ENCODE results near the gene PTOV1. TPM values are rescaled to one million over a fixed set of nuclear protein-coding genes. Genes with fewer than 3 reads are reported as not detected.

PTOV1 gene
- total and polyA plus RNA-seq, 2 of the 13 experiments (the other 11 are each of a cell fraction or from before 2014, with no cell fraction given), result 63.5 to 68.5 TPM

GRCh38 chr19:49877879-49878743 is 27.2 kb downstream of the PTOV1 start (continued):
- TF ChIP-seq MZF1 (CRISPR knock-in tag; IDR thresholded peaks at IDR 0.05; ENCODE audit: borderline replicate concordance) (no peak), ZNF251 (CRISPR knock-in tag; IDR thresholded peaks at IDR 0.05) (no peak), ZXDC (CRISPR knock-in tag; IDR thresholded peaks at IDR 0.05) (peak; percentile 85), SUZ12 (IDR thresholded peaks at IDR 0.05; ENCODE audit: low read depth, low read length) (no peak), ZBTB33 (CRISPR knock-in tag; IDR thresholded peaks at IDR 0.05) (no peak), ZC3H4 (CRISPR knock-in tag; IDR thresholded peaks at IDR 0.05; ENCODE audit: borderline replicate concordance) (no peak), DMAP1 (CRISPR knock-in tag; IDR thresholded peaks at IDR 0.05) (no peak), MTERF4 (CRISPR knock-in tag; IDR thresholded peaks at IDR 0.05) (0 out of 2 replicates have a peak, but pooled peaks have one; percentile 21), KIAA2018 (CRISPR knock-in tag; IDR thresholded peaks at IDR 0.05; ENCODE audit: borderline replicate concordance) (no peak), MAFF (IDR thresholded peaks at IDR 0.05; ENCODE audit: low read depth, low read length) (no peak), ZNF143 (CRISPR knock-in tag; IDR thresholded peaks at IDR 0.05) (no peak), ZNF207 (IDR thresholded peaks at IDR 0.05; ENCODE audit: borderline replicate concordance) (no peak)

All from HepG2 (cell line).